Measurements from ENCODE around the gene MCCC2. TPM values are rescaled to one million over a fixed set of nuclear protein-coding genes. Genes with fewer than 3 reads are reported as not detected.
A peak's percentile ranks its signal among the peaks of the same experiment; 100 is the strongest.

MCCC2 gene
- total and polyA plus RNA-seq, 2 of the 13 experiments (the other 11 are each of a cell fraction or from before 2014, with no cell fraction given) = 44.8 to 83.6 TPM

GRCh38 chr5:71693828-71694427 is 106.8 kb downstream of the MCCC2 start (continued):
- no peak for TF ChIP-seq IRF9 (CRISPR knock-in tag; IDR thresholded peaks at IDR 0.05; ENCODE audit: borderline replicate concordance)
- TF ChIP-seq MAZ (IDR thresholded peaks at IDR 0.05; ENCODE audit: borderline replicate concordance, low read depth, low read length) = no peak
- no peak for TF ChIP-seq MAZ (CRISPR knock-in tag; IDR thresholded peaks at IDR 0.05; ENCODE audit: low read depth)
- peak; percentile 65; the same call in 1 of the 2 replicates for TF ChIP-seq HMG20A (CRISPR knock-in tag; IDR thresholded peaks at IDR 0.05; ENCODE audit: borderline replicate concordance)
- TF ChIP-seq PHF21A (CRISPR knock-in tag; IDR thresholded peaks at IDR 0.05) = 0 out of 2 replicates have a peak, but pooled peaks have one; percentile 27
- TF ChIP-seq ETV6 (CRISPR knock-in tag; conservative IDR thresholded peaks at IDR 0.05) = no peak
- no peak for TF ChIP-seq SETDB1 (CRISPR knock-in tag; IDR thresholded peaks at IDR 0.05; ENCODE audit: borderline replicate concordance)
- TF ChIP-seq ATF1 (CRISPR knock-in tag; IDR thresholded peaks at IDR 0.05) = 0 out of 2 replicates have a peak, but pooled peaks have one; percentile 31
- TF ChIP-seq CHCHD3 (CRISPR knock-in tag; IDR thresholded peaks at IDR 0.05) = no peak
- TF ChIP-seq KLF9 (CRISPR knock-in tag; IDR thresholded peaks at IDR 0.05; ENCODE audit: low read depth) = 0 out of 2 replicates have a peak, but pooled peaks have one; percentile 51
- TF ChIP-seq FLYWCH1 (CRISPR knock-in tag; IDR thresholded peaks at IDR 0.05) = no peak
- TF ChIP-seq RXRA (CRISPR knock-in tag; IDR thresholded peaks at IDR 0.05) = peak; percentile 26; the same call in 1 of the 2 replicates
- TF ChIP-seq ZNF878 (CRISPR knock-in tag; IDR thresholded peaks at IDR 0.05) = no peak
- TF ChIP-seq SOX6 (IDR thresholded peaks at IDR 0.05) = no peak
- peak; percentile 10; the same call in 1 of the 2 replicates for TF ChIP-seq SOX6 (CRISPR knock-in tag; IDR thresholded peaks at IDR 0.05)
- no peak for TF ChIP-seq XRCC5 (optimal IDR thresholded peaks at IDR 0.05; ENCODE audit: low read length)
- no peak for TF ChIP-seq ZFP36 (IDR thresholded peaks at IDR 0.05; ENCODE audit: borderline replicate concordance, low read depth, low read length, partially characterized antibody)
- no peak; the same call in 1 of the 2 replicates for TF ChIP-seq MYC (CRISPR knock-in tag; IDR thresholded peaks at IDR 0.05; ENCODE audit: borderline replicate concordance)
- TF ChIP-seq, protein P1, sequence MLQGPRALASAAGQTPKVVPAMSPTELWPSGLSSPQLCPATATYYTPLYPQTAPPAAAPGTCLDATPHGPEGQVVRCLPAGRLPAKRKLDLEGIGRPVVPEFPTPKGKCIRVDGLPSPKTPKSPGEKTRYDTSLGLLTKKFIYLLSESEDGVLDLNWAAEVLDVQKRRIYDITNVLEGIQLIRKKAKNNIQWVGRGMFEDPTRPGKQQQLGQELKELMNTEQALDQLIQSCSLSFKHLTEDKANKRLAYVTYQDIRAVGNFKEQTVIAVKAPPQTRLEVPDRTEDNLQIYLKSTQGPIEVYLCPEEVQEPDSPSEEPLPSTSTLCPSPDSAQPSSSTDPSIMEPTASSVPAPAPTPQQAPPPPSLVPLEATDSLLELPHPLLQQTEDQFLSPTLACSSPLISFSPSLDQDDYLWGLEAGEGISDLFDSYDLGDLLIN (CRISPR knock-in tag; IDR thresholded peaks at IDR 0.05; ENCODE audit: borderline replicate concordance) = no peak
- TF ChIP-seq ZNF850 (CRISPR knock-in tag; conservative IDR thresholded peaks at IDR 0.05) = no peak
- peak; percentile 73 for TF ChIP-seq IRF2 (CRISPR knock-in tag; IDR thresholded peaks at IDR 0.05)
- TF ChIP-seq RCOR2 (CRISPR knock-in tag; IDR thresholded peaks at IDR 0.05) = no peak
- peak; percentile 47; the same call in 1 of the 2 replicates for TF ChIP-seq TAF1 (CRISPR knock-in tag; IDR thresholded peaks at IDR 0.05)
- TF ChIP-seq FOSL2 (CRISPR knock-in tag; IDR thresholded peaks at IDR 0.05) = peak; percentile 29; the same call in 1 of the 2 replicates
- TF ChIP-seq STAT5B (CRISPR knock-in tag; IDR thresholded peaks at IDR 0.05) = no peak
- TF ChIP-seq, protein P2, sequence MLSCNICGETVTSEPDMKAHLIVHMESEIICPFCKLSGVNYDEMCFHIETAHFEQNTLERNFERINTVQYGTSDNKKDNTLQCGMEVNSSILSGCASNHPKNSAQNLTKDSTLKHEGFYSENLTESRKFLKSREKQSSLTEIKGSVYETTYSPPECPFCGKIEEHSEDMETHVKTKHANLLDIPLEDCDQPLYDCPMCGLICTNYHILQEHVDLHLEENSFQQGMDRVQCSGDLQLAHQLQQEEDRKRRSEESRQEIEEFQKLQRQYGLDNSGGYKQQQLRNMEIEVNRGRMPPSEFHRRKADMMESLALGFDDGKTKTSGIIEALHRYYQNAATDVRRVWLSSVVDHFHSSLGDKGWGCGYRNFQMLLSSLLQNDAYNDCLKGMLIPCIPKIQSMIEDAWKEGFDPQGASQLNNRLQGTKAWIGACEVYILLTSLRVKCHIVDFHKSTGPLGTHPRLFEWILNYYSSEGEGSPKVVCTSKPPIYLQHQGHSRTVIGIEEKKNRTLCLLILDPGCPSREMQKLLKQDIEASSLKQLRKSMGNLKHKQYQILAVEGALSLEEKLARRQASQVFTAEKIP (CRISPR knock-in tag; IDR thresholded peaks at IDR 0.05; ENCODE audit: borderline replicate concordance) = no peak
- TF ChIP-seq TIGD3 (CRISPR knock-in tag; IDR thresholded peaks at IDR 0.05; ENCODE audit: borderline replicate concordance) = no peak
- TF ChIP-seq JARID2 (CRISPR knock-in tag; IDR thresholded peaks at IDR 0.05; ENCODE audit: insufficient replicate concordance) = peak; percentile 71

Measured in HepG2 (cell line).